DMS 273 treated with DMSO at 0.1 percent for 48 hours (cell line): ENCODE data around the gene TMEM8B.

ENCODE experiments used
- DNase-seq: peaks from one replicate; lab custom pipeline; 2025; lab: John Stamatoyannopoulos, UW

Gene TMEM8B

GRCh38 chr9:35840881-35841644 lies 12.0 kb downstream of the TMEM8B start:
- DNase-seq = no peak

GRCh38 chr9:35841645-35841900 lies 12.5 kb downstream of the TMEM8B start:
- no peak for DNase-seq

- no peak for DNase-seq
Observed at GRCh38 chr9:35842020-35842745, 13.2 kb downstream of the TMEM8B start.

GRCh38 chr9:35842795-35843194 lies 13.8 kb downstream of the TMEM8B start:
- DNase-seq = no peak

- peak; percentile 15 for DNase-seq
Observed at GRCh38 chr9:35844628-35845270, 15.7 kb downstream of the TMEM8B start.

- DNase-seq = no peak
Observed at GRCh38 chr9:35845824-35846771, 17.1 kb downstream of the TMEM8B start.

- peak; percentile 75 for DNase-seq
Observed at GRCh38 chr9:35847792-35848572, 19.0 kb downstream of the TMEM8B start.

GRCh38 chr9:35852267-35852815 lies 23.3 kb downstream of the TMEM8B start:
- DNase-seq = no peak

- DNase-seq = no peak
Observed at GRCh38 chr9:35852876-35853865, 24.1 kb downstream of the TMEM8B start.

GRCh38 chr9:35854091-35854762 lies 25.2 kb downstream of the TMEM8B start:
- no peak for DNase-seq

GRCh38 chr9:35856206-35856605 lies 27.2 kb downstream of the TMEM8B start:
- DNase-seq = no peak

- DNase-seq = no peak
Observed at GRCh38 chr9:35856882-35857281, 27.9 kb downstream of the TMEM8B start.

GRCh38 chr9:35858458-35858857 lies 29.4 kb downstream of the TMEM8B start:
- DNase-seq = no peak

- peak; percentile 2 for DNase-seq
Observed at GRCh38 chr9:35859310-35859989, 30.4 kb downstream of the TMEM8B start.

GRCh38 chr9:35859990-35860339 lies 30.9 kb downstream of the TMEM8B start:
- no peak for DNase-seq

GRCh38 chr9:35861161-35861897 lies 32.3 kb downstream of the TMEM8B start:
- no peak for DNase-seq

GRCh38 chr9:35862328-35862727 lies 33.3 kb downstream of the TMEM8B start:
- no peak for DNase-seq

GRCh38 chr9:35863583-35863982 lies 34.6 kb downstream of the TMEM8B start:
- DNase-seq = no peak
